ENCODE measurements around the gene FAM163B. TPM values are rescaled to one million over a fixed set of nuclear protein-coding genes. Genes with fewer than 3 reads are reported as not detected.

FAM163B gene
- total RNA-seq, 1 experiment from 2014 or later = not detected

GRCh38 chr9:133647765-133648469 lies 38.7 kb upstream of the FAM163B start:
- DNase-seq = no peak
- no peak for TF ChIP-seq CTCF (IDR thresholded peaks at IDR 0.05; ENCODE audit: unreplicated experiment)
- H3K36me3 Mint-ChIP-seq (ENCODE audit: insufficient read depth, unreplicated experiment) = no peaks in the 10 kb centered on the region
- no peak overlapping the region for H3K27ac Mint-ChIP-seq (ENCODE audit: unreplicated experiment)
- no TSS peak for BruUV-seq (replicated peaks)
- intact Hi-C loops (cut with micrococcal nuclease; ENCODE audit: unreplicated experiment) = no loop called here
- peaks cover 92% of the 10 kb centered on the region for H3K27me3 Mint-ChIP-seq (ENCODE audit: unreplicated experiment)
- CTCF ChIA-PET = no interaction called here
- no peak overlapping the region for H3K4me3 Mint-ChIP-seq (ENCODE audit: low read depth, unreplicated experiment)
- H3K9me3 Mint-ChIP-seq (ENCODE audit: low read depth, unreplicated experiment) = no peaks in the 10 kb centered on the region
- no peaks in the 10 kb centered on the region for H3K4me1 Mint-ChIP-seq (ENCODE audit: low read depth, unreplicated experiment)

- no peak for DNase-seq
- TF ChIP-seq CTCF (IDR thresholded peaks at IDR 0.05; ENCODE audit: unreplicated experiment) = no peak
- intact Hi-C loops (cut with micrococcal nuclease; ENCODE audit: unreplicated experiment) = no loop called here
- no peaks in the 10 kb centered on the region for H3K9me3 Mint-ChIP-seq (ENCODE audit: low read depth, unreplicated experiment)
- H3K4me3 Mint-ChIP-seq (ENCODE audit: low read depth, unreplicated experiment) = no peak overlapping the region
- BruUV-seq (replicated peaks) = no TSS peak
- H3K36me3 Mint-ChIP-seq (ENCODE audit: insufficient read depth, unreplicated experiment) = no peaks in the 10 kb centered on the region
- CTCF ChIA-PET = no interaction called here
- peaks cover 92% of the 10 kb centered on the region for H3K27me3 Mint-ChIP-seq (ENCODE audit: unreplicated experiment)
- H3K27ac Mint-ChIP-seq (ENCODE audit: unreplicated experiment) = no peak overlapping the region
- H3K4me1 Mint-ChIP-seq (ENCODE audit: low read depth, unreplicated experiment) = no peaks in the 10 kb centered on the region
These were observed 38.0 kb upstream of the FAM163B start for GRCh38 chr9:133647148-133647547.

- Mint-ChIP-seq H3K4me1 (ENCODE audit: low read depth, unreplicated experiment) (no peaks in the 10 kb centered on the region), H3K27ac (ENCODE audit: unreplicated experiment) (no peak overlapping the region), H3K4me3 (ENCODE audit: low read depth, unreplicated experiment) (no peak overlapping the region), H3K27me3 (ENCODE audit: unreplicated experiment) (peaks cover 99% of the 10 kb centered on the region), H3K36me3 (ENCODE audit: insufficient read depth, unreplicated experiment) (no peaks in the 10 kb centered on the region), H3K9me3 (ENCODE audit: low read depth, unreplicated experiment) (no peaks in the 10 kb centered on the region)
- intact Hi-C loops (cut with micrococcal nuclease; ENCODE audit: unreplicated experiment) = no loop called here
- CTCF ChIA-PET = no interaction called here
- no peak for TF ChIP-seq CTCF (IDR thresholded peaks at IDR 0.05; ENCODE audit: unreplicated experiment)
- no peak for DNase-seq
- BruUV-seq (replicated peaks) = no TSS peak
These were observed 36.0 kb upstream of the FAM163B start for GRCh38 chr9:133645021-133645765.

- Mint-ChIP-seq H3K27ac (ENCODE audit: unreplicated experiment) (no peak overlapping the region), H3K9me3 (ENCODE audit: low read depth, unreplicated experiment) (no peaks in the 10 kb centered on the region), H3K4me3 (ENCODE audit: low read depth, unreplicated experiment) (no peak overlapping the region), H3K27me3 (ENCODE audit: unreplicated experiment) (peaks cover 99% of the 10 kb centered on the region), H3K4me1 (ENCODE audit: low read depth, unreplicated experiment) (no peaks in the 10 kb centered on the region), H3K36me3 (ENCODE audit: insufficient read depth, unreplicated experiment) (no peaks in the 10 kb centered on the region)
- no peak for TF ChIP-seq CTCF (IDR thresholded peaks at IDR 0.05; ENCODE audit: unreplicated experiment)
- BruUV-seq (replicated peaks) = no TSS peak
- no peak for DNase-seq
- CTCF ChIA-PET = interaction anchor here (0.6 kb wide), 1 partner anchor 121 kb away, joined by 3 read pairs; no protein-coding TSS in a partner anchor
- intact Hi-C loops (cut with micrococcal nuclease; ENCODE audit: unreplicated experiment) = no loop called here
These were observed 35.0 kb upstream of the FAM163B start for GRCh38 chr9:133643978-133644760.

All from Calu3 (cell line).